Transverse colon (tissue), 4 donors: ENCODE measurements around the gene COPS8. TPM values are rescaled to one million over a fixed set of nuclear protein-coding genes. Genes with fewer than 3 reads are reported as not detected.

Experiments
- DNase-seq: peaks from one replicate; pipeline ENCODE4 v3.0.0-alpha.2; 2019
- H3K27ac ChIP-seq, 4 donors: fragments of 200-600 bp; sonication (generic); 2 replicates each; pipeline ENCODE4 v1.5.1; 2016 to 2018; ENCODE audit warnings: inconsistent platforms in 4 of 4
- H3K27me3 ChIP-seq: fragments of 200-600 bp; sonication (generic); 2 replicates; pipeline ENCODE4 v1.5.1; 2017; ENCODE audit warnings: inconsistent platforms
- H3K36me3 ChIP-seq, 4 donors: fragments of 200-600 bp; sonication (generic); 2 replicates each; pipeline ENCODE4 v1.5.1; 2017 to 2019; ENCODE audit warnings: inconsistent platforms in 4 of 4
- H3K4me1 ChIP-seq, 4 donors: fragments of 200-600 bp; sonication (generic); 2 replicates each; pipeline ENCODE4 v1.5.1; 2017 to 2020; ENCODE audit warnings: inconsistent platforms in 4 of 4
- H3K4me3 ChIP-seq, 4 donors: fragments of 200-600 bp; sonication (generic); 1 replicate in 1 of 4; 2 replicates in 3 of 4; pipeline versions ENCODE4 v1.5.1 to v1.6.1; 2017 to 2019; ENCODE audit warnings: inconsistent platforms in 4 of 4
- H3K9me3 ChIP-seq, 2 donors: fragments of 200-600 bp; sonication (generic); 2 replicates each; pipeline ENCODE4 v1.5.1; 2017 to 2019; ENCODE audit warnings: inconsistent platforms in 2 of 2
- EP300 ChIP-seq: sonication (generic); formaldehyde crosslinking; IDR thresholded peaks from one replicate; pipeline ENCODE4 v1.6.1; 2017; ENCODE audit warnings: antibody characterized with exemption, low read depth
- POLR2A ChIP-seq: fragments of 450-650 bp; IDR thresholded peaks from one replicate; pipeline ENCODE4 v1.6.1; 2016; ENCODE audit warnings: antibody characterized with exemption, mild to moderate bottlenecking, moderate library complexity
- POLR2AphosphoS5 ChIP-seq, 3 donors: sonication (generic); formaldehyde crosslinking; IDR thresholded peaks; one replicate each; pipeline ENCODE4 v1.6.1; 2016; ENCODE audit warnings: antibody characterized with exemption in 3 of 3
- WGBS, 2 donors: methylation state at CpG; one replicate each; pipeline ENCODE4 v1.1.5; 2018; ENCODE audit warnings: low coverage in 1 of 2; 5-methylcytosine and 5-hydroxymethylcytosine counted together
- in situ Hi-C, 4 donors: fragments of 200-750 bp; cut with MboI; loops; one replicate each; pipeline versions ENCODE4 v1.15.0 to v1.15.1; 2017; ENCODE audit warnings: low sequenced_read_pairs in 3 of 4, low pct_ligation_motif_present in 1 of 4, low pct_unique_long_range_greater_than_20kb in 1 of 4
- intact Hi-C: fragments of 100-400 bp; cut with DNase I; formaldehyde crosslinking; loops from one replicate; pipeline ENCODE4 v1.15.1; 2023; ENCODE audit warnings: low total_unique reads
- total RNA-seq, 4 donors: library from RNA; depleted of rRNA; stranded (reverse); fragments of >200 nt; gene quantifications; one replicate each; pipeline ENCODE4 v1.1.0, GENCODE V29; 2016
- TF ChIP-seq, protein P1 (sequence below), 5 experiments: fragments of 200-600 bp in 3 of 5; fragments of 450-650 bp in 2 of 5; sonication (generic) in 3 of 5; IDR thresholded peaks; 1 replicate in 2 of 5; 2 replicates in 3 of 5; pipeline ENCODE4 v1.5.1; 2016 to 2017; ENCODE audit warnings: antibody characterized with exemption in 5 of 5, inconsistent platforms in 3 of 5, mild to moderate bottlenecking in 2 of 5, moderate library complexity in 1 of 5

COPS8 gene
- total RNA-seq, 4 donors from 2014 or later = 10.3 to 43.0 (median 35.4) TPM

DNA sequence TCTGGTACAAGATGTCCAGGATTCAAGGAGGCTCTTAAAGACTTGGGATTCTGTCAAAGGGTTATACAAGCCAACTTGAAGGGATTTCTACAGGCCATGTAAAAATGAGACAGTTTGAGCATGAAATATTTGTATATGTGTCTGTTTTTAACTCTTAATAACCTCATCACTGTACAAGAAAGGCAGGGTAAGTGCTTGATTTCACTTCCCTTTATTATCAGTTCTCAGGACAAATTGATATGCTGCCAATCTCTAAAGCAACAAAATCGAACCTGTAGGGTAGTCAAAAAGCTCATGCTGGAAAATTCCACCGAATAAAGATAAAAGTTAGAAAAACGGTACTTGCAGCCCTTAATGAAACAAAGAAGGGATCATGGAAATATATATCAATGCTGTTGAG, 14.1 kb downstream of the COPS8 start:
- WGBS, 2 donors = 73 to 85% methylated on average over 3 of the region's 3 CpGs
- Histone ChIP-seq H3K27me3 (no peaks in the 10 kb centered on the region), H3K4me3 (no peak overlapping the region), H3K27ac (no peak overlapping the region), H3K4me1 (no peaks in the 10 kb centered on the region), H3K36me3 (peaks cover 0 to 61% (median 17%) of the 10 kb centered on the region in 4 donors), H3K9me3 (no peaks in the 10 kb centered on the region)
- DNase-seq = no peak
- TF ChIP-seq POLR2AphosphoS5 (IDR thresholded peaks at IDR 0.05) = no peak
- TF ChIP-seq EP300 = no peak
- TF ChIP-seq POLR2A = no peak
- TF ChIP-seq, protein P1, sequence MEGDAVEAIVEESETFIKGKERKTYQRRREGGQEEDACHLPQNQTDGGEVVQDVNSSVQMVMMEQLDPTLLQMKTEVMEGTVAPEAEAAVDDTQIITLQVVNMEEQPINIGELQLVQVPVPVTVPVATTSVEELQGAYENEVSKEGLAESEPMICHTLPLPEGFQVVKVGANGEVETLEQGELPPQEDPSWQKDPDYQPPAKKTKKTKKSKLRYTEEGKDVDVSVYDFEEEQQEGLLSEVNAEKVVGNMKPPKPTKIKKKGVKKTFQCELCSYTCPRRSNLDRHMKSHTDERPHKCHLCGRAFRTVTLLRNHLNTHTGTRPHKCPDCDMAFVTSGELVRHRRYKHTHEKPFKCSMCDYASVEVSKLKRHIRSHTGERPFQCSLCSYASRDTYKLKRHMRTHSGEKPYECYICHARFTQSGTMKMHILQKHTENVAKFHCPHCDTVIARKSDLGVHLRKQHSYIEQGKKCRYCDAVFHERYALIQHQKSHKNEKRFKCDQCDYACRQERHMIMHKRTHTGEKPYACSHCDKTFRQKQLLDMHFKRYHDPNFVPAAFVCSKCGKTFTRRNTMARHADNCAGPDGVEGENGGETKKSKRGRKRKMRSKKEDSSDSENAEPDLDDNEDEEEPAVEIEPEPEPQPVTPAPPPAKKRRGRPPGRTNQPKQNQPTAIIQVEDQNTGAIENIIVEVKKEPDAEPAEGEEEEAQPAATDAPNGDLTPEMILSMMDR (IDR thresholded peaks at IDR 0.05) = no peak
- in situ Hi-C loops = no loop called here
- intact Hi-C loops = loop anchor here (10.0 kb wide), 1 partner anchor 475 kb away; no protein-coding TSS in a partner anchor

DNA sequence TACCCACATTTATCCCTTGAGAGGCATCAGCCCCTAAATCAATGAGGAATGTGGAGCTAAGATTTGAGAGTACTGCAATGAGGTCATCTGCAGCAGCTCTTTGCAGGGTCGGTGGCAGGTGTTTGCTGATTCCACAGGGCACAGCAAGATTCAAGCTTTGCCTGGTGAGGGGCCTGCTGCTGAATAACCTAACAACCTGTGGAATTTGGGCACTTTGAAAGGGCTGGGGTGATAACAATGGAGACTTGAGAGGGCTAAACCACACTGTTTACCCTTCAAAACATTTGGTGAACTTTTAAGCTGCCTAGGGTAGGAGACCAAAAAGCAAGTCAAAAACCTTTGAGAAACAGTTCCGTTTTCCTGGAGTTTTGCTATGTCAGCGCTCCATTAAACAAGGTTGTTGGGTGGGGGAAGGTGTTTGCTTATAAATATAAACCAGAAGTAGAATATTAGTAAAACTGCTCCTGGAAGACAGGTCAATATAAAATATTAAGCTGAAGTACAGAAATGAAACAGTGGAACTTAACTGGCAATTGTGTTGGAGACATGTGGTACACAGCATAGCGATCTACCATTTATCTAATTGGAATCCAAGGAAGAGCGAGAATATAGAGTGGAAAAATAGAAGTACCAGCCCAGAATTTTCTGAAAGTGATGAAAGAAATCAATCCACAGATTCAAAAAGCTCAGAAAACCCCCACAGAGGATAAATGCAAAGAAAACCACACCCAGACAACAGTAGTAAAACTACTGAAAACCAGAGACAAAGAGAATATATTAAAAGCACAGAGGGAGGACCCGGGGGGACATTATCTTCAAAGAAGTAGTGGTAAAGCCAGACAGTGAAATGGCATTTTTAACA, 15.7 kb downstream of the COPS8 start:
- Histone ChIP-seq H3K4me1 (no peaks in the 10 kb centered on the region), H3K27ac (no peak overlapping the region), H3K4me3 (no peak overlapping the region), H3K9me3 (no peaks in the 10 kb centered on the region), H3K27me3 (no peaks in the 10 kb centered on the region), H3K36me3 (peaks cover 0 to 52% (median 13%) of the 10 kb centered on the region in 4 donors)
- WGBS, 2 donors = 89 to 93% methylated on average over 5 to 6 of the region's 6 CpGs
- TF ChIP-seq POLR2A = no peak
- TF ChIP-seq, protein P1 (IDR thresholded peaks at IDR 0.05) = no peak
- TF ChIP-seq EP300 = no peak
- TF ChIP-seq POLR2AphosphoS5 (IDR thresholded peaks at IDR 0.05) = no peak
- DNase-seq = no peak
- in situ Hi-C loops (no loop called here), intact Hi-C loops (no loop called here)

DNA sequence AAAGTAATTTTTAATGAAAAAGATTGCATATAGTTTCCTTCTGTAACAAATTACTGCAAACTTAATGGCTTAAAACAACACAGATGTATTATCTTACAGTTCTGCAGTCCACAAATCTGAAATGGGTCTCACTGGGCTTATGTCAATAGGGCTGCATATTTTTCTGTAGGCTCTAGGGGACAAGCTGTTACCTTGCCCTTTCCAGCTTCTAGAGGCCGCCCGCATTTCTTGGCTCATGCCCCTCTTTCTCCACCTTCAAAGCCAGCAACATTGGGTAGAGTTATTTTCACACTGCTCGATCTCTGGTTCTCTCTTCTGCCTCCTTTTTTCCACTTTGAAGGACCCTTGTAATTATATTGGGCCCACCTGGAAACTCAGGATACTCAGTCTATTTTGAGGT, 16.7 kb downstream of the COPS8 start:
- WGBS, 2 donors = 97 to 100% methylated on average over 3 of the region's 3 CpGs
- Histone ChIP-seq H3K36me3 (peaks cover 0 to 46% (median 7%) of the 10 kb centered on the region in 4 donors), H3K4me1 (no peaks in the 10 kb centered on the region), H3K4me3 (no peak overlapping the region), H3K9me3 (no peaks in the 10 kb centered on the region), H3K27ac (no peak overlapping the region), H3K27me3 (no peaks in the 10 kb centered on the region)
- intact Hi-C loops (no loop called here), in situ Hi-C loops (no loop called here)
- TF ChIP-seq POLR2AphosphoS5 (IDR thresholded peaks at IDR 0.05) (no peak), EP300 (no peak), POLR2A (no peak)
- TF ChIP-seq, protein P1 (IDR thresholded peaks at IDR 0.05) = no peak
- no peak for DNase-seq

DNA sequence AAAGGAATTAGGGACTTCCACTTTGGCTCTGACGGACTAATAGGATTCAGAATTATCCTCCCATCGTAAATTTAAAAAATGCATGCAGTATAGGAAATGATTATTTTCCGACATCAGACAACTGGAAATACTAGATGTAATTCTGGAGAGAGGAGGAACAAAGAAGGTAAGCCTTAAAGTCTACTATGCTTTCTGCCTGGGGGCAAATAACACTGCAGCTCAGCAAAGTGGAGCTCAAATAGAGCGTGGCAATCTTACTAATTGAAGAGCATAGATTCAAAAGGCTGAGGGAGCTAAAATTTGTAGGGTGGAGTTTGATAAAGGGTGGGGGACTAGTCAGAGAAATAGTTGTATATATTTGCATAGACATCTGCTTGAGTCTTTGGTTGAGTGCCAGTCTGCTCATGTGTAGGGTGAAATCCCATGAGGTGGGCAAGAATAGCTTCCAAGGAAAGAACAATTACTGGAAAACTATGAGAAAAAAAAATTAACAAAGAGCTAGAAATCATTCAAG, 23.8 kb downstream of the COPS8 start:
- Histone ChIP-seq H3K9me3 (no peaks in the 10 kb centered on the region), H3K4me1 (no peaks in the 10 kb centered on the region), H3K27ac (no peak overlapping the region), H3K27me3 (no peaks in the 10 kb centered on the region), H3K4me3 (no peak overlapping the region), H3K36me3 (no peaks in the 10 kb centered on the region)
- no peak for TF ChIP-seq POLR2AphosphoS5 (IDR thresholded peaks at IDR 0.05)
- TF ChIP-seq, protein P1 (IDR thresholded peaks at IDR 0.05) = no peak
- no peak for TF ChIP-seq POLR2A
- TF ChIP-seq EP300 = no peak
- no peak for DNase-seq
- intact Hi-C loops (no loop called here), in situ Hi-C loops (no loop called here)
- 96 to 97% methylated on average over 4 of the region's 4 CpGs for WGBS, 2 donors
